Gastrocnemius medialis (tissue), 4 donors: ENCODE measurements around the gene SUPT4H1. TPM values are rescaled to one million over a fixed set of nuclear protein-coding genes. Genes with fewer than 3 reads are reported as not detected.

Experiments
- ATAC-seq, 2 donors: fragments of 150-250 bp; one replicate each; pipeline ENCODE4 v1.9.1; 2016
- DNase-seq, 2 donors: peaks; one replicate each; pipeline ENCODE4 v3.0.0-alpha.2; 2019
- H3K27ac ChIP-seq, 4 donors: fragments of 200-600 bp; sonication (generic); 1 replicate in 1 of 4; 2 replicates in 3 of 4; pipeline ENCODE4 v1.5.1; 2016 to 2018; ENCODE audit warnings: mild to moderate bottlenecking in 2 of 4, moderate library complexity in 1 of 4
- H3K27me3 ChIP-seq, 3 donors: fragments of 200-600 bp; sonication (generic) in 2 of 3; 1 replicate in 1 of 3; 2 replicates in 2 of 3; pipeline versions ENCODE4 v1.5.1 to v1.6.0; 2016 to 2019; ENCODE audit warnings: mild to moderate bottlenecking in 1 of 3, moderate library complexity in 1 of 3
- H3K36me3 ChIP-seq, 2 donors: fragments of 200-600 bp; sonication (generic) in 1 of 2; one replicate each; pipeline ENCODE4 v1.5.1; 2017 to 2018
- H3K4me1 ChIP-seq, 2 donors: fragments of 200-600 bp; sonication (generic) in 1 of 2; one replicate each; pipeline ENCODE4 v1.5.1; 2016 to 2017; ENCODE audit warnings: mild to moderate bottlenecking in 2 of 2
- H3K4me3 ChIP-seq, 4 donors: fragments of 200-600 bp; sonication (generic) in 3 of 4; 1 replicate in 1 of 4; 2 replicates in 3 of 4; pipeline ENCODE4 v1.5.1; 2016 to 2019; ENCODE audit warnings: mild to moderate bottlenecking in 2 of 4
- H3K9me3 ChIP-seq, 3 donors: fragments of 200-600 bp; sonication (generic) in 2 of 3; 1 replicate in 1 of 3; 2 replicates in 2 of 3; pipeline ENCODE4 v1.5.1; 2016 to 2019
- CTCF ChIP-seq, 5 experiments: fragments of 450-650 bp in 3 of 5; fragments of 200-600 bp in 2 of 5; sonication (generic) in 2 of 5; IDR thresholded peaks in 4 of 5; conservative IDR thresholded peaks in 1 of 5; 1 replicate in 4 of 5; 2 replicates in 1 of 5; pipeline ENCODE4 v1.5.1; 2016 to 2019; ENCODE audit warnings: antibody characterized with exemption in 5 of 5, mild to moderate bottlenecking in 3 of 5, moderate library complexity in 3 of 5
- POLR2A ChIP-seq, 2 donors: fragments of 450-650 bp; IDR thresholded peaks; one replicate each; pipeline ENCODE4 v1.6.1; 2017; ENCODE audit warnings: antibody characterized with exemption in 2 of 2, mild to moderate bottlenecking in 2 of 2, moderate library complexity in 2 of 2
- in situ Hi-C, 4 donors: fragments of 200-750 bp; cut with MboI; loops; one replicate each; pipeline versions ENCODE4 v1.15.0 to v1.8.0; 2017; ENCODE audit warnings: low sequenced_read_pairs in 4 of 4
- intact Hi-C: fragments of 100-400 bp; cut with DNase I; formaldehyde crosslinking; loops from one replicate; pipeline ENCODE4 v1.15.1; 2023; ENCODE audit warnings: low total_unique reads
- total RNA-seq, 4 donors: library from RNA; depleted of rRNA; stranded (reverse); fragments of >200 nt; gene quantifications; one replicate each; pipeline versions ENCODE4 v1.1.0 to v1.2.3, GENCODE V29; 2016

SUPT4H1 gene
- total RNA-seq, 4 donors from 2014 or later, result 39.6 to 49.0 (median 41.1) TPM

GRCh38 chr17:58311429-58311894, 40.5 kb downstream of the SUPT4H1 start:
- no peaks in the 10 kb centered on the region for H3K36me3 ChIP-seq

GRCh38 chr17:58310511-58311428, 41.2 kb downstream of the SUPT4H1 start:
- no peak overlapping the region for H3K4me3 ChIP-seq
- no peaks in the 10 kb centered on the region for H3K36me3 ChIP-seq
- H3K9me3 ChIP-seq, result no peaks in the 10 kb centered on the region
- ATAC-seq, result no peak
- H3K4me1 ChIP-seq, result no peaks in the 10 kb centered on the region
- intact Hi-C loops (no loop called here), in situ Hi-C loops (loop anchor here in 1 of 4 donors (25.0 kb wide), 1 partner anchor 102 kb away; the partner anchor contains the start of gene RNF43)
- TF ChIP-seq POLR2A (IDR thresholded peaks at IDR 0.05), result no peak
- TF ChIP-seq CTCF (IDR thresholded peaks at IDR 0.05 in 4 of 5, conservative IDR thresholded peaks at IDR 0.05 in 1 of 5), result no peak
- DNase-seq, result no peak
- no peak overlapping the region for H3K27ac ChIP-seq
- no peaks in the 10 kb centered on the region for H3K27me3 ChIP-seq

More at GRCh38 chr17:58311429-58311894, 40.5 kb downstream of the SUPT4H1 start:
- TF ChIP-seq CTCF (IDR thresholded peaks at IDR 0.05 in 4 of 5, conservative IDR thresholded peaks at IDR 0.05 in 1 of 5) (no peak), POLR2A (IDR thresholded peaks at IDR 0.05) (no peak)
- Histone ChIP-seq H3K27me3 (no peaks in the 10 kb centered on the region), H3K4me3 (no peak overlapping the region), H3K9me3 (no peaks in the 10 kb centered on the region), H3K27ac (no peak overlapping the region), H3K4me1 (no peaks in the 10 kb centered on the region)
- no peak for ATAC-seq
- intact Hi-C loops, result no loop called here
- in situ Hi-C loops, result loop anchor here in 1 of 4 donors (25.0 kb wide), 1 partner anchor 101 kb away; the partner anchor contains the start of gene RNF43
- no peak for DNase-seq

GRCh38 chr17:58309918-58310259, 42.1 kb downstream of the SUPT4H1 start:
- ATAC-seq, result no peak
- no peak overlapping the region for H3K4me3 ChIP-seq

More at GRCh38 chr17:58309918-58310259, 42.1 kb downstream of the SUPT4H1 start:
- Histone ChIP-seq H3K4me1 (no peaks in the 10 kb centered on the region), H3K27me3 (no peaks in the 10 kb centered on the region), H3K9me3 (no peaks in the 10 kb centered on the region), H3K36me3 (no peaks in the 10 kb centered on the region), H3K27ac (no peak overlapping the region)
- in situ Hi-C loops, result loop anchor here in 1 of 4 donors (25.0 kb wide), 1 partner anchor 102 kb away; the partner anchor contains the start of gene RNF43
- no peak for DNase-seq
- intact Hi-C loops, result loop anchor here (5.0 kb wide), 1 partner anchor 107 kb away; the partner anchor contains the start of gene RNF43
- TF ChIP-seq CTCF (IDR thresholded peaks at IDR 0.05 in 4 of 5, conservative IDR thresholded peaks at IDR 0.05 in 1 of 5) (no peak), POLR2A (IDR thresholded peaks at IDR 0.05) (no peak)
